ENCODE data around the gene ILKAP. TPM values are rescaled to one million over a fixed set of nuclear protein-coding genes. Genes with fewer than 3 reads are reported as not detected.
A peak's percentile ranks its signal among the peaks of the same experiment; 100 is the strongest.

The ILKAP gene
- total and polyA plus RNA-seq, 7 experiments from 2014 or later: 40.6 to 126 (median 88.4) TPM

- intact Hi-C loops (cut with micrococcal nuclease): no loop called here
- H3K27ac Mint-ChIP-seq: no peak overlapping the region
- CTCF ChIA-PET: no interaction called here
- Histone ChIP-seq H3K27me3 (ENCODE audit: control insufficient read depth in 2 of 2, insufficient read depth in 2 of 2, low read length in 2 of 2) (no peaks in the 10 kb centered on the region), H3K4me1 (ENCODE audit: control insufficient read depth in 2 of 2, insufficient read depth in 2 of 2, low read length in 2 of 2) (peaks cover 0 to 6% of the 10 kb centered on the region in 2 donors), H3K36me3 (ENCODE audit: control insufficient read depth in 2 of 3, insufficient read depth in 3 of 3, low read length in 3 of 3) (no peaks in the 10 kb centered on the region), H3K9me3 (ENCODE audit: control insufficient read depth in 2 of 3, low read length in 3 of 3) (no peaks in the 10 kb centered on the region), H3K27ac (ENCODE audit: low read depth, low read length) (no peak overlapping the region), H3K4me3 (ENCODE audit: low read length) (no peak overlapping the region)
- H3K4me3 Mint-ChIP-seq: no peak overlapping the region
- no peaks in the 10 kb centered on the region for H3K36me3 Mint-ChIP-seq
- H3K9me3 Mint-ChIP-seq: peaks cover 0 to 1% (median 0%) of the 10 kb centered on the region in 11 donors
- POLR2A ChIA-PET: no interaction called here
- ATAC-seq (no peak), DNase-seq (no peak)
- H3K27me3 Mint-ChIP-seq: no peaks in the 10 kb centered on the region
- peaks cover 0 to 8% (median 7%) of the 10 kb centered on the region in 7 donors for H3K4me1 Mint-ChIP-seq
Observed at GRCh38 chr2:238145851-238146250, 57.6 kb downstream of the ILKAP start.

- DNase-seq: no peak
- H3K27ac Mint-ChIP-seq: no peak overlapping the region
- H3K4me3 ChIP-seq (ENCODE audit: low read length): no peak overlapping the region
- no peak for ATAC-seq
- no peaks in the 10 kb centered on the region for H3K27me3 ChIP-seq (ENCODE audit: control insufficient read depth in 2 of 2, insufficient read depth in 2 of 2, low read length in 2 of 2)
- intact Hi-C loops (cut with micrococcal nuclease): no loop called here
- H3K36me3 Mint-ChIP-seq: no peaks in the 10 kb centered on the region
- no peak overlapping the region for H3K4me3 Mint-ChIP-seq
- ChIA-PET CTCF (interaction anchor here (0.7 kb wide), 1 partner anchor 589 kb away, joined by 3 read pairs; no protein-coding TSS in a partner anchor), POLR2A (no interaction called here)
- no peaks in the 10 kb centered on the region for H3K36me3 ChIP-seq (ENCODE audit: control insufficient read depth in 2 of 3, insufficient read depth in 3 of 3, low read length in 3 of 3)
- H3K27ac ChIP-seq (ENCODE audit: low read depth, low read length): no peak overlapping the region
- no peaks in the 10 kb centered on the region for H3K9me3 ChIP-seq (ENCODE audit: control insufficient read depth in 2 of 3, low read length in 3 of 3)
- peaks cover 0 to 1% (median 0%) of the 10 kb centered on the region in 11 donors for H3K9me3 Mint-ChIP-seq
- peaks cover 0 to 6% of the 10 kb centered on the region in 2 donors for H3K4me1 ChIP-seq (ENCODE audit: control insufficient read depth in 2 of 2, insufficient read depth in 2 of 2, low read length in 2 of 2)
- no peaks in the 10 kb centered on the region for H3K27me3 Mint-ChIP-seq
- peaks cover 0 to 8% (median 7%) of the 10 kb centered on the region in 7 donors for H3K4me1 Mint-ChIP-seq
Observed at GRCh38 chr2:238145046-238145445, 58.4 kb downstream of the ILKAP start.

GRCh38 chr2:238144262-238144661, 59.2 kb downstream of the ILKAP start:
- Mint-ChIP-seq H3K27ac (peak overlapping the region in 1 of 9 donors; percentile 29), H3K9me3 (peaks cover 0 to 1% (median 0%) of the 10 kb centered on the region in 11 donors), H3K4me1 (peaks cover 0 to 8% (median 7%) of the 10 kb centered on the region in 7 donors), H3K36me3 (no peaks in the 10 kb centered on the region), H3K27me3 (no peaks in the 10 kb centered on the region), H3K4me3 (peak overlapping the region in 1 of 10 donors; percentile 17)
- no peak for ATAC-seq
- no peak for DNase-seq
- no peak overlapping the region for H3K27ac ChIP-seq (ENCODE audit: low read depth, low read length)
- intact Hi-C loops (cut with micrococcal nuclease): no loop called here
- POLR2A ChIA-PET: no interaction called here
- H3K9me3 ChIP-seq (ENCODE audit: control insufficient read depth in 2 of 3, low read length in 3 of 3): no peaks in the 10 kb centered on the region
- H3K4me1 ChIP-seq (ENCODE audit: control insufficient read depth in 2 of 2, insufficient read depth in 2 of 2, low read length in 2 of 2): peaks cover 0 to 6% of the 10 kb centered on the region in 2 donors
- no peaks in the 10 kb centered on the region for H3K36me3 ChIP-seq (ENCODE audit: control insufficient read depth in 2 of 3, insufficient read depth in 3 of 3, low read length in 3 of 3)
- CTCF ChIA-PET: no interaction called here
- H3K27me3 ChIP-seq (ENCODE audit: control insufficient read depth in 2 of 2, insufficient read depth in 2 of 2, low read length in 2 of 2): no peaks in the 10 kb centered on the region
- H3K4me3 ChIP-seq (ENCODE audit: low read length): no peak overlapping the region

GRCh38 chr2:238143239-238143951, 60.1 kb downstream of the ILKAP start:
- Mint-ChIP-seq H3K9me3 (peaks cover 0 to 1% (median 0%) of the 10 kb centered on the region in 11 donors), H3K4me1 (peaks cover 0 to 8% (median 7%) of the 10 kb centered on the region in 7 donors), H3K27ac (no peak overlapping the region), H3K4me3 (no peak overlapping the region), H3K27me3 (no peaks in the 10 kb centered on the region), H3K36me3 (no peaks in the 10 kb centered on the region)
- ChIA-PET POLR2A (no interaction called here), CTCF (no interaction called here)
- Histone ChIP-seq H3K9me3 (ENCODE audit: control insufficient read depth in 2 of 3, low read length in 3 of 3) (no peaks in the 10 kb centered on the region), H3K4me1 (ENCODE audit: control insufficient read depth in 2 of 2, insufficient read depth in 2 of 2, low read length in 2 of 2) (peaks cover 0 to 6% of the 10 kb centered on the region in 2 donors), H3K27ac (ENCODE audit: low read depth, low read length) (no peak overlapping the region), H3K27me3 (ENCODE audit: control insufficient read depth in 2 of 2, insufficient read depth in 2 of 2, low read length in 2 of 2) (no peaks in the 10 kb centered on the region), H3K4me3 (ENCODE audit: low read length) (no peak overlapping the region), H3K36me3 (ENCODE audit: control insufficient read depth in 2 of 3, insufficient read depth in 3 of 3, low read length in 3 of 3) (no peaks in the 10 kb centered on the region)
- intact Hi-C loops (cut with micrococcal nuclease): no loop called here
- DNase-seq (no peak), ATAC-seq (no peak)

- H3K9me3 ChIP-seq (ENCODE audit: control insufficient read depth in 2 of 3, low read length in 3 of 3): no peaks in the 10 kb centered on the region
- intact Hi-C loops (cut with micrococcal nuclease): no loop called here
- H3K36me3 Mint-ChIP-seq: no peaks in the 10 kb centered on the region
- DNase-seq (no peak), ATAC-seq (no peak)
- H3K27me3 ChIP-seq (ENCODE audit: control insufficient read depth in 2 of 2, insufficient read depth in 2 of 2, low read length in 2 of 2): no peaks in the 10 kb centered on the region
- H3K27ac ChIP-seq (ENCODE audit: low read depth, low read length): no peak overlapping the region
- H3K36me3 ChIP-seq (ENCODE audit: control insufficient read depth in 2 of 3, insufficient read depth in 3 of 3, low read length in 3 of 3): no peaks in the 10 kb centered on the region
- no peak overlapping the region for H3K4me3 Mint-ChIP-seq
- H3K27ac Mint-ChIP-seq: peak overlapping the region in 1 of 9 donors; percentile 73
- peaks cover 0 to 8% (median 7%) of the 10 kb centered on the region in 7 donors for H3K4me1 Mint-ChIP-seq
- peaks cover 0 to 6% of the 10 kb centered on the region in 2 donors for H3K4me1 ChIP-seq (ENCODE audit: control insufficient read depth in 2 of 2, insufficient read depth in 2 of 2, low read length in 2 of 2)
- H3K4me3 ChIP-seq (ENCODE audit: low read length): no peak overlapping the region
- CTCF ChIA-PET: interaction anchor here (1.0 kb wide), 1 partner anchor 120 kb away, joined by 3 read pairs; no protein-coding TSS in a partner anchor
- H3K27me3 Mint-ChIP-seq: no peaks in the 10 kb centered on the region
- POLR2A ChIA-PET: no interaction called here
- H3K9me3 Mint-ChIP-seq: peaks cover 0 to 1% (median 0%) of the 10 kb centered on the region in 11 donors
Observed at GRCh38 chr2:238142382-238143205, 60.9 kb downstream of the ILKAP start.

GRCh38 chr2:238141541-238142318, 61.8 kb downstream of the ILKAP start:
- peak overlapping the region in 3 of 9 donors; percentile 62 to 73 (median 63) for H3K27ac Mint-ChIP-seq
- POLR2A ChIA-PET: no interaction called here

More at GRCh38 chr2:238141541-238142318, 61.8 kb downstream of the ILKAP start:
- Mint-ChIP-seq H3K4me3 (peak overlapping the region in 1 of 10 donors; percentile 13), H3K27me3 (no peaks in the 10 kb centered on the region), H3K36me3 (no peaks in the 10 kb centered on the region), H3K4me1 (peaks cover 0 to 8% (median 7%) of the 10 kb centered on the region in 7 donors), H3K9me3 (peaks cover 0 to 1% (median 0%) of the 10 kb centered on the region in 11 donors)
- Histone ChIP-seq H3K9me3 (ENCODE audit: control insufficient read depth in 2 of 3, low read length in 3 of 3) (no peaks in the 10 kb centered on the region), H3K27me3 (ENCODE audit: control insufficient read depth in 2 of 2, insufficient read depth in 2 of 2, low read length in 2 of 2) (no peaks in the 10 kb centered on the region), H3K36me3 (ENCODE audit: control insufficient read depth in 2 of 3, insufficient read depth in 3 of 3, low read length in 3 of 3) (no peaks in the 10 kb centered on the region), H3K27ac (ENCODE audit: low read depth, low read length) (no peak overlapping the region), H3K4me3 (ENCODE audit: low read length) (no peak overlapping the region), H3K4me1 (ENCODE audit: control insufficient read depth in 2 of 2, insufficient read depth in 2 of 2, low read length in 2 of 2) (peaks cover 0 to 6% of the 10 kb centered on the region in 2 donors)
- no peak for DNase-seq
- peak; percentile 47 for ATAC-seq
- intact Hi-C loops (cut with micrococcal nuclease): no loop called here
- CTCF ChIA-PET: interaction anchor here (0.6 to 1.0 kb wide), 2 partner anchors 13 to 121 kb away, joined by 3 read pairs; no protein-coding TSS in a partner anchor
